Brain microvascular endothelial cell (primary cell): ENCODE data around the gene STK4.

Experiments
- DNase-seq: peaks from one replicate; pipeline ENCODE4 v3.0.0-alpha.2; 2020
- H3K27ac ChIP-seq: fragments of 250-450 bp; sonication (Bioruptor Pico); 2 replicates; pipeline ENCODE4 v1.5.1; 2020; ENCODE audit warnings: mild to moderate bottlenecking, moderate library complexity
- H3K27me3 ChIP-seq: fragments of 250-450 bp; sonication (Bioruptor Pico); replicated peaks from 2 replicates; pipeline ENCODE4 v1.5.1; 2020; ENCODE audit warnings: mild to moderate bottlenecking
- H3K36me3 ChIP-seq: fragments of 250-450 bp; sonication (Bioruptor Pico); replicated peaks from 2 replicates; pipeline ENCODE4 v1.5.1; 2020; ENCODE audit warnings: mild to moderate bottlenecking
- H3K4me3 ChIP-seq: 2 replicates; pipeline ENCODE4 v1.5.1; 2011; ENCODE audit warnings: low read depth, mild to moderate bottlenecking, control low read depth, low read length, moderate library complexity
- in situ Hi-C: cut with HindIII; loops from 2 replicates; pipeline ENCODE4 v1.10.0; 2017; ENCODE audit warnings: low sequenced_read_pairs, low pct_ligation_motif_present
- TF ChIP-seq, protein P1 (sequence below): IDR thresholded peaks from 2 replicates; pipeline ENCODE4 v1.5.1; 2011; ENCODE audit warnings: low read depth, mild to moderate bottlenecking, moderate library complexity, low read length, control low read depth, inconsistent platforms; ENCODE audit errors: missing control alignments

STK4 gene

DNA sequence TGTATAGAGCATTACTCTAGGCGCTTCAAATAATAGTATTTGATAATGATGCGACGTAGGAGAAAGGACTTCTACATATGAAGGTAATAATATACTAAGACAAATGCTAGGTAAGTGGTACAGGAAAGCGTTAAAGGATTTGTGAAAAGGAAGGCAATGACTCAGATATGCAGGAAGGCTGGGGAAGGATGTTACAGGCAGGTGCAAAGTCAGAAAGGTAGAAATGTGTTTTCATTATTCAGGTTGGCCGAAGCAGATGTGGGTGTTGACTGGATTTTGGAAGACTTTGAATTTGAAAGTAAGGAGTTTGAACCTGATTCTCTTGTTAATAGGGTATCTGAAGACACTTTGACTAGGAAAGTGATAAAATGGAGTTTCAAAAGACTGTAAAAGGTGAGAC, 51.0 kb downstream of the STK4 start:
- in situ Hi-C loops: no loop called here
- H3K27me3 ChIP-seq: no peaks in the 10 kb centered on the region
- no peak overlapping the region for H3K4me3 ChIP-seq
- TF ChIP-seq, protein P1, sequence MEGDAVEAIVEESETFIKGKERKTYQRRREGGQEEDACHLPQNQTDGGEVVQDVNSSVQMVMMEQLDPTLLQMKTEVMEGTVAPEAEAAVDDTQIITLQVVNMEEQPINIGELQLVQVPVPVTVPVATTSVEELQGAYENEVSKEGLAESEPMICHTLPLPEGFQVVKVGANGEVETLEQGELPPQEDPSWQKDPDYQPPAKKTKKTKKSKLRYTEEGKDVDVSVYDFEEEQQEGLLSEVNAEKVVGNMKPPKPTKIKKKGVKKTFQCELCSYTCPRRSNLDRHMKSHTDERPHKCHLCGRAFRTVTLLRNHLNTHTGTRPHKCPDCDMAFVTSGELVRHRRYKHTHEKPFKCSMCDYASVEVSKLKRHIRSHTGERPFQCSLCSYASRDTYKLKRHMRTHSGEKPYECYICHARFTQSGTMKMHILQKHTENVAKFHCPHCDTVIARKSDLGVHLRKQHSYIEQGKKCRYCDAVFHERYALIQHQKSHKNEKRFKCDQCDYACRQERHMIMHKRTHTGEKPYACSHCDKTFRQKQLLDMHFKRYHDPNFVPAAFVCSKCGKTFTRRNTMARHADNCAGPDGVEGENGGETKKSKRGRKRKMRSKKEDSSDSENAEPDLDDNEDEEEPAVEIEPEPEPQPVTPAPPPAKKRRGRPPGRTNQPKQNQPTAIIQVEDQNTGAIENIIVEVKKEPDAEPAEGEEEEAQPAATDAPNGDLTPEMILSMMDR: no peak
- no peaks in the 10 kb centered on the region for H3K36me3 ChIP-seq
- no peak for DNase-seq
- no peak overlapping the region for H3K27ac ChIP-seq

DNA sequence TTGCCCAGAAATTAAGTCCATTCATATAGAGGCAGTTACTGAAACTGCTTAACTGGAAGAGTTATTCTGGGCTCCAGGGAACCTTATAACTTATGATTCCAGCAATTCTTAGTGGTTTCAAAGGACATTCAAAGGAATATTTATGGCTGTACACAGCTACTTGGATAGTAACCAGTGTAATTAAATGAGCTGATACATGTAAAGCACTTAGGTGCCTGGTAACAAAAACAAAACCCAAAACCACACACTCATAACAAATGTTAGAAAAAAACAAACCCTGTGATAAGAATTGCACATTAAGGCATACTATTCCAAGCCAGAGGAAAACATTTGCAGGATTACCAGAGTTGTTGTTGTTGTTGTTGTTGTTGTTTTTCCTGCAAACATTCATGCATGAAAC, 51.5 kb downstream of the STK4 start:
- H3K4me3 ChIP-seq: no peak overlapping the region
- no peak overlapping the region for H3K27ac ChIP-seq
- H3K27me3 ChIP-seq: no peaks in the 10 kb centered on the region
- DNase-seq: no peak
- in situ Hi-C loops: no loop called here
- H3K36me3 ChIP-seq: no peaks in the 10 kb centered on the region
- TF ChIP-seq, protein P1: no peak

DNA sequence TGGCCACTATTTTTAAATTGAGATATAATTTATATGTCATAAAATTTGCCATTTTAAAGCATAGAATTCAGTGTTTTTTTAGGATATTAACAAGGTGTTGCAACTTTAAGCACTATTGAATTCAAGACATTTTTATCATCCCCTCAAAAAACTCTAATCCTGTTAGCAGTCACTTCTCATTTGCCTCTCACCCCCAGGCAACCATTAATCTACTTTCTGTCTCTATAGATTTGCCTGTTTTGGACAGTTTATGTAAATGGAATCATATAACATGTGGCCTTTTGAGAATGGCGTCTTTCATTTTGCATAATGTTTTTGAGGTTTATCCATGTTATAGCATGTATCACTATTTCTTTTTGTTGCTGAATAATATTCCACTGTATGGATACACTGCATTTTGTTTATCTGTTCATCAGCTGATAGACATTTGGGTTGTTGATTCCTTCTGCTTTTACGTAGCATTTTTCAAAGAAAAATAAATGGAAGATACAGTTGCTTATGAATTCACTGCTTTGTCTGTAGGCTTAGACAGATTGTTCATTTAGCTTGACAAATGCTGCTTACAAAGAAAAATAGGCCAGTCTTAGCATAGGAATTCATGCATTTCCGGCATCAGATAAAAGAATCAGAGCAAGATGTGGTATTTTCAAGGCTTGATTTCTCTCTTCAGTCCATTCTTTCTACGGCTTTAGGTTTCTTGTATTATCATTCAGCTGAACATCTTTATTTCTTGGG, 52.9 kb downstream of the STK4 start:
- Histone ChIP-seq H3K4me3 (no peak overlapping the region), H3K36me3 (no peaks in the 10 kb centered on the region), H3K27me3 (no peaks in the 10 kb centered on the region), H3K27ac (no peak overlapping the region)
- TF ChIP-seq, protein P1: no peak
- in situ Hi-C loops: no loop called here
- no peak for DNase-seq

DNA sequence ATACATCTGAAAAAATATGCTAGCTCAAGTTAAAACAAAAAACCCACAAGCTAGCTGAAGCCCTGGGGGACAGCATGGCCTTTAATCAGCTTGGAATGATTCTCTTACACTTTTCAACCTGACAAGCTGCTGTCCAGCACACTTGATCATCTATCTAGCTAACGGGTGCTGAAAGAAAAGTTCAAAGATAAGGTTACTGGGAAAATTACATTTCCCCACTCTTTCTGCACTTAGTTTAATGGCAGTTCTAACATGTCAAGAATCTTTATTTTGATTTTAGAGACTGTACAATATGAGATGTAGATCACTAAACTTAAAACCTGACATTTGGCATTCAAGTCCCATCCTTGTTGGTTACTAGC, 53.4 kb downstream of the STK4 start:
- no peak for DNase-seq
- no peaks in the 10 kb centered on the region for H3K27me3 ChIP-seq
- TF ChIP-seq, protein P1: no peak
- no peak overlapping the region for H3K4me3 ChIP-seq
- no peaks in the 10 kb centered on the region for H3K36me3 ChIP-seq
- in situ Hi-C loops: no loop called here
- H3K27ac ChIP-seq: no peak overlapping the region

DNA sequence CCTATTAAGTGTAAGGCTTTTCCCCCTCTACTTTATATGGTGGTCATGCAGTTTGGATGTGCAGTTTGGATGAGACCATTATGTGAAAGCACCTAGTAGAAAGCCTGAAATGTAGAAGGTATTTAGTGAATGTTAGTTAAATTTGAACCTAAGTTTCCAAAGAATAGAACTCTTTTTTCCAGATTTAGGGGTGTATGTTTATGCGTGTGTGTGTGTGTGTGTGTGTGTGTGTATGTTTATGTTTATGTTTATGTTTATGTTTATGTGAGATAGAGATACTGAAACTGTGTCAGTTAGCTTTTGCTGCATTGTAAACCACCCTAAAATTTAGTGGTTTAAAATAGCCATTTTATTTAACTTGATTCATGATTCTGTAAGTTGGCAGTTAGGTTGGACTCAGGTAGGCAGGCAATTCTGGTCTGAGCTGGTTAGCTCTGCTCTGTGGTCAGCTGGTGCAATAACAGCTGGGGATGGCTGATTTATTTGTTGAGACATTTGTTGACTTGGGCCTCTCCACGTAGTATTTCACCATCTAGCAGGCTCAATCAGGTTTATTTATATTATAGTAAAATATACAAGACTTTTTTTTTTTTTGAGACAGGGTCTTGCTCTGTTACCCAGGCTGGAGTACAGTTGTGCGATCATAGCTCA, 54.0 kb downstream of the STK4 start:
- Histone ChIP-seq H3K27ac (no peak overlapping the region), H3K27me3 (no peaks in the 10 kb centered on the region), H3K36me3 (peaks cover 3% of the 10 kb centered on the region), H3K4me3 (no peak overlapping the region)
- in situ Hi-C loops: no loop called here
- no peak for DNase-seq
- TF ChIP-seq, protein P1: no peak
